Dermis microvascular lymphatic vessel endothelial cell (primary cell): ENCODE results near the gene CFAP97D1. TPM values are rescaled to one million over a fixed set of nuclear protein-coding genes. Genes with fewer than 3 reads are reported as not detected.
"Not testable (repeated sequence)": the region's sequence is repeated elsewhere in the genome, so short reads cannot be mapped to it uniquely, and the experiment has no call there.

Source experiments
- DNase-seq, 2 donors: peaks; one replicate each; pipeline versions ENCODE4 v3.0.0 to v3.0.0-alpha.2; 2010; ENCODE audit warnings: low read depth in 2 of 2
- total RNA-seq: library from RNA; depleted of rRNA; stranded (reverse); fragments of >200 nt; gene quantifications from 2 replicates; pipeline ENCODE4 v1.2.1, GENCODE V29; 2014

CFAP97D1 gene
- total RNA-seq, 1 donor from 2014 or later = not detected

DNA sequence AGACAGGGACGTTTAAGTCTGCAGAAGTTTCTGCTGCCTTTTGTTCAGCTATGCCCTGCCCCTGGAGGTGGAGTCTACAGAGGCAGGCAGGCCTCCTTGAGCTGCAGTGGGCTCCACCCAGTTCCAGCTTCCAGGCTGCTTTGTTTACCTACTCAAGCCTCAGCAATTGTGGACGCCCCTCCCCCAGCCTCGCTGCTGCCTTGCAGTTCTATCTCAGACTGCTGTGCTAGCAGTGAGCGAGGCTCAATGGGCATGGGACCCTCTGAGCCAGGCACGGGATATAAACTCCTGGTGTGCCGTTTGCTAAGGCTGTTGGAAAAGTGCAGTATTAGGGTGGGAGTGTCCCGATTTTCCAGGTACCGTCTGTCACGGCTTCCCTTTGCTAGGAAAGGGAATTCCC is 17.8 kb downstream of the CFAP97D1 start:
- DNase-seq = not testable (repeated sequence)

DNA sequence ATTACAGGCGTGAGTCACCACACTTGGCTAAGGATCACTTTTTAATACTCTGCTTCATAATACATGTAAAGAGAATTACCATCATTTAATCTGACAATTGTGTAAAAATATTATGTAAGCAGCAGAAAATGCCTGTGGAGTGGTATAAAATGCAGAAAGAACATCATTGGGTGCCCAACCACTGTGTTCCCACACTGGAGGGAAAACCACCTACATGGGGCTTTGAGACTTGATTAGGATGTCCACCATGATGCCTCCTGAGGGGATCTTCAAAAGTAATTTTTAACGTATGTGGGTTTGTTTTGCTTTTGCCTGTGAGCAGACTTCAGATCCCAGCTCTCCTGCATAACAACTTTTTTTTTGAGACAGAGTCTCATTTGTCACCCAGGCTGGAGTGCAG is 18.8 kb downstream of the CFAP97D1 start:
- no peak for DNase-seq

DNA sequence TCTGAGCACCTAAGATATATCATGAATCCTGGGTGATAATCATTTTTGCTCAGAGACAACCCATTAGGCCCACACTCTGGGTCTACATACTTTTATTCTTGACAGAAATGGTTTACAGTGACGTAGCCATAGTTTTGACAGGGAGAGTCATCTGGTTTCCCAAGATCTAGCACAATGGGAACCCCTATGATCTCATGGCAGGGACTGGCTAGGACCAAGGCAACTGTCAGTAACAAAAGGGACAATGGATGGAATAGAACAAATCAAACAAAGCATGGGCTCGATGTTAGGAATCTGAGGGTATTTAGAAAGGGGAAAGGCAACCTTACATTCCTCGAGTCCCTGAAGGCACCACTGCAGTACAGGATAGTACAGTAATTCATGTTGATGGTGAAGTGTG is 20.5 kb downstream of the CFAP97D1 start:
- DNase-seq = no peak

DNA sequence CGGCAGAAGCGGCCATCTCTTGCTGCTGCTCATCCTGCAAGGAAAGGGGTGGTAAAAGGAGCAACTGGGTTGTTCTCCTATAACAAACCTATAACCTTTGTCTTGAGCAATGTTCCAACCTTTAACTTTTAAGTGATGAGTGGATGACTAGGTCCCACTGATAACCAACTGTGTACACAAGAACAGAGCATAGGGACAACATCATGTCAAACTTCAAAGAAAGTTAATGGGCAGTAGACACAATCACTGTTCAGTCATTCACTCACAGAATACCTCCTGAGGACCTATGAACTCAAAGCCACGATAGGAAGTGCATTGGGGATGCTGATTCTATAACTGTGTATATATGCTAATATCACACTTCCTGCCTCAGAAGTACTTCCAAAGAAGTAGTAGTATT is 21.6 kb downstream of the CFAP97D1 start:
- no peak for DNase-seq

DNA sequence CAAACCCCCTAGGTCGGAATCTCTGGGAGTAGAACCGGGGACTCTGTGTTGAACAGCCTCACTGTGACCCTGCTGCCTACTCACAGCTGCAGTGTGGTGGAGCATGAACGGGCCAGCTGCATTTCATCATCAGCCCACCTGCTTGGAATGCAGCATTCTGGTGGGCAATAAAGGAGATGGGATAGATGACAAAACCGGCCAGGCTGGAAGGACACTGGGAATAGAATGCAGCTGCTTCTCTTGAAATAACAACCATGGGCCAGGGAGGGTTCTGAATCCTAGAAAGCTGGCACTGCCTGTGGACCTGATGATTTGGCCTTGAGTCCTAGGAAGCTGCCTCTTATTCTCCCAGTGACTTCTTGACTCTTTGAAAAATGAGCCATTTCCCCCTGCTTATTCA is 23.5 kb downstream of the CFAP97D1 start:
- peak in 1 of 2 donors; percentile 5 for DNase-seq

DNA sequence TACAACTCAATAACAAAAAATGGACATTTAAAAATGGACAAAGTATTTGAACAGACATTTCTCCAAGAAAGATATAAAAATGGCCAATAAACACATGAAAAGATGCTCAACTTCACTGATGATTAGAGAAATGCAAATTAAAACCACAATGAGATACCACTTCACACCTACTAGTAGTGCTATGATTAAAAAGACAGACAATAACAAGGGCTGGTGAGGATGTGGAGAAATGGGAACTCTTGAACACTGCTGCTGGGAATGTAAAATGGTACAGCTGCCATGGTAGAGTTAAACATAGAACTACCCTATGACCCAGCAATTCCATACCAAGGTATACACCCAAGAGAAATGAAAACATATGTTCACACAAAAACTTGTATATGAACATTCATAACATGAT is 24.9 kb downstream of the CFAP97D1 start:
- DNase-seq = no peak

DNA sequence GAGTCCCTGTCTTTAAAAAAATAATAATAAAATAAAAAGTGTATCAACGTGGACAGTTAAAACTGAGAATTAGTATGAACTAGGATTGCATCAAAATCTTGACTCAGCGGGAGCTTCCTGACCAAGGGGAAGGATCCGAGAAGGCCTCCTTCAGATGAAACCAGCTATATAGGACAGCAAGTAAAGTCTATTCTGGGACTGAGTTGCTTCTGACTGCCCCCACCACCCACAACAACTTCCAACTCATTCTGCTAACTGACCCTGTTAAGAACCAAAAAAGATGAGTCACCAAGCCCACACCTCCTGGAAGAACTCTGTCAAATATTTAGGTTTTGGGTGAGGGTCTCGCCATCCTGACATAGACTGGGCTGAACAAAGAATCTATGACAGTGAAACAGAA is 27.8 kb downstream of the CFAP97D1 start:
- DNase-seq = no peak

DNA sequence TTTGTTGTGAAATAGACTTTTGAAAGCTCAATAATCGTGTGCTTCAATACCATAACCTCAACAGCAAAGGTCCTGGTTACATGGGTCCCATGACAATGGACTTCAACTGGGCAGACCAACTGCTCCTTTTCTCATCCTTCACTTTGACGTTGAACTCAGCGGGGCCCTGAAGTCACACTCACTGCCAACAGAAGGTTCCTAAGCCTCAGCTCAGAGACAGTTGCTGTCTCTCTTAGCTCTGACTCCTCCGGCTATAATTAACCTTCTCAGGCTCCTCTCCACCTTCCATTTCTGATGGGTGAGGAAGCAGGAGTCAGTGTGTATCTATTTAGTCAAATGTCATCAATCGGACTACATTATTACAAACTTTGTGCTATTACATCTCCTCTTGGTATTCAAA is 28.9 kb downstream of the CFAP97D1 start:
- no peak for DNase-seq

DNA sequence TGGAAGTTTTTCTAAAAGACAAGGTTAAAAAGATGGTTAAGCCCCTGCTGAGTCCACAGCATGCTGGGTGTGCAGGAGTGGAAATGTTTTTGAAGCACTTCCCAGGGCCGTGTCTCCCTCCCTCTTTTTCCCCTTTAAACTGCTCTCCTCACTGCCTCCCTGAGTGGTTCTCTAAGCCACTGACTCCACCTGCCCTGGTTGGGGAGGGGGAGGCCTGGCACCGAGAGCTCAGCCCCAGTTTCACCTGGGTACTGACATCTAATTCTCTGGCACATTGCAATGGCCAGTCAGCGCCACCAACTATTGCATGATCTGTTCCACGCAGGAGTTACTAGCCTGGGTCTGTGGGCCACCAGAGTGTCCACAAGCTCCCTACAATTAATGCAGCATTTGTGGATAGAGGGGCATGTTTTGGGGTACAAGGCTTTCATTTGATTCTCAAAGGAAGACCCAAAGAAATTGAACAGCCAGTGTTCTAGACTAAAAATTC is 30.0 kb downstream of the CFAP97D1 start:
- DNase-seq = no peak

DNA sequence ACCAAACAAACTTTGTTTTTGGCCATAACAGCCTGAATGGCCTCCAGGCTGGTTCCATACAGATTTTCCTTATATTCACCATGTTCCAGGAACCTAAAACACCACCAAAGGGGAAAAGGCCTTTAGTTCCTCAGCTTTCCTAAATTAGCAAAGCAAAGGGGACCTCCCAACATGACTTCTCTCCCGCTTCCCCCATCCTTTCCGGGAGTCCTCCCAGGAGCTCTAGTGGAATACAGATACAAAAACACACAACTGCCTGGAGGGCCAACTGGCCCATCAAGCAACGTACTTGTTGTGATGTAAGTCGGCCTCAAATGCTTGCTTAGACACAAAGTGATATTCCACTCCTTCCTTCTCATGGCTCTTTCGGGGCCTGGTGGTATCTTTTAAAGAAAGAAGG is 30.6 kb downstream of the CFAP97D1 start:
- no peak for DNase-seq

DNA sequence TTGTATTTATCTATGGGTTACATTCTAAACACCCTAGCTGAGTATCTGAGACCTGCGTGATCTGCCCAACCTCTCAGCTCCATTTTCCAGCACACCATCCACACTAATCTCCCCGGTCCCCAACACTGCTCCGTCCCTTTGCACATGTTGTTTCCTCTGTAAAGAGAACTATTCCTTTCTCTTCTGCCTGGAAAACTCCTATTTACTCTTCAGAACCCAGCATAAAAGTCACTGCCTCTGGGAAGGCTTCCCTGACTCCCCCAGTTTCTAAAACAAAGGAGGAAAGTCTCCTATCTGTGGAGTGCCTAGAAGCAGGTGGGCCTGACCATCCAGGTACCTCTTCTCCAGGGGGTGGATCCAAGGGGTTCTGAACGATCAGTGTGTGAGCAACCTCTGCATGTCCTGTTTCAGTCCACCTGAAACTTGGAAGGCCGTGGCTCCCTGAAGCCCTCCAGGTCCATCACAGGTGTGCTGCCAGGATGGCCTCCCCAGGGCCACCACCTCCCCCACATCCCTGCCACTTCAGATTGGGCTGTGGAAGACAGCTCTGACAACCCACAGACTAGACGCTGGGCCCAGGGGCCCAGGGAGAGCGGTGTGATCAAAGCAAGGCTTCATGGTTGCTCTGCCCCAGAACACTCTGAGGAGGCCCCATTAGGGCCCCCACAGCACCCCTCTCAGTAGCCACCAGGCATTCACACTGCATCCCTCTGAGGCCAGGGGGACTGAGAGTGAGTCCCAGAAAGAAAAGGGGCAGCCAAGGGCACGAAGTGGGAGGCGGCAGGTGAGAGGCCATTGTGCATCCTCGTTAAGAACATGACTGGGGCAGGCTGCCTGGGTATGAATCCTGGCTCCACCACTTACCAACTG is 32.4 kb downstream of the CFAP97D1 start:
- no peak for DNase-seq

DNA sequence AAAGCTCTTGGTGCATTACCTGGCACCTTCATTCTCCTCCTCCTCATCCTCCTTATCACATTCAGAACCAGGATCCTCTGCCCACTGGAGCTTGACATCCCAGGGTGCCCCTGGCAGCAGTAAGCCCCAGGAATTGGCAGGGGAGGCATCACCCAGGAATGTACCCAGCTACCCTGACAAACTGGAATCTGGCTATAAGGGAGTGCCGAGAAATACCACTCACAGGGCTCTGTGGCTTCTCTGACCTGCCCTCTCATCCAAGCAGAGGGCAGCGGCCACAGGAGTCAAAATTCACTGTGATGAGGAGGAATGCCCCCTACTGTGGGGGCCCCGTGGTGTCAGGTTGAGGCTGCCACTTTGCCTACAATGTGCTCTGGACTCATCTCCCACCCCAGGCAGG is 33.2 kb downstream of the CFAP97D1 start:
- DNase-seq = no peak

DNA sequence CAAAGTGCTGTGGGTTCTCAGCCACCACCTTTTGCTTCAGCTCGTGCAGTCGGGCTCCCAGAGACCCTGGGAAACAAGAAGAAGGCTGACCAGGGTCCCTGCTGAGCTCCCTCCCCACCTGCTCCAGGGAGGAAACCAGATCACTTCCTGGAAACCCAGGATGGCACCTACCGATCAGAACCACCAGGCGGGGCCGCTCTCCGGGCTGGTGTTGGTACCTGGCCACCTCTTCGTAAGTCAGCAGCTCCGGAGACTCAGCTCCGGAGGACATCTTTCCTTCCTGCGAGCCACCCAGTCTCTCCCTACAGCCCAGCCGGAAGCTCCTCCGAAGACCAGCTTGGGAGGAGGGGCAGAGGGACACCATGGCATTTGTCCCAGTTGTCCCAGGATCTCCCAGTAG is 33.8 kb downstream of the CFAP97D1 start:
- DNase-seq = peak in 1 of 2 donors; percentile 12

DNA sequence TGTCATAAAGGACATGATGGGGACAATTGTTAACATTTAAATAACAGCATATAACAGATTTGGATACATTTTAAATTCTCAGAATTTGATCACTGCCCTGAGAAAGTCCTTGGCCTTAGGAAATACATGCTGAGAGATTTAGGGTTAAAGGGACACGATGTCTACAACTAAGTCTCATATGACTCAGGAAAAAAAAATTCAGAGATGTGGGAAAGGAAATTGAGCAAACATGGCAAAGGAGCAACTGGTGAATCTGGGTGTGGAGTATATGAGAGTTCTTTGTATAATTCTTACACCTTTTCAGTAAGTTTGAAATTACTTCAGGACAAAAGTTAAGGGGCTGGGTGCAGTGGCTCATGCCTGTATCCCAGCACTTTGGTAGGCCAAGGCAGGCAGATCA is 34.5 kb downstream of the CFAP97D1 start:
- peak in 1 of 2 donors; percentile 64 for DNase-seq

DNA sequence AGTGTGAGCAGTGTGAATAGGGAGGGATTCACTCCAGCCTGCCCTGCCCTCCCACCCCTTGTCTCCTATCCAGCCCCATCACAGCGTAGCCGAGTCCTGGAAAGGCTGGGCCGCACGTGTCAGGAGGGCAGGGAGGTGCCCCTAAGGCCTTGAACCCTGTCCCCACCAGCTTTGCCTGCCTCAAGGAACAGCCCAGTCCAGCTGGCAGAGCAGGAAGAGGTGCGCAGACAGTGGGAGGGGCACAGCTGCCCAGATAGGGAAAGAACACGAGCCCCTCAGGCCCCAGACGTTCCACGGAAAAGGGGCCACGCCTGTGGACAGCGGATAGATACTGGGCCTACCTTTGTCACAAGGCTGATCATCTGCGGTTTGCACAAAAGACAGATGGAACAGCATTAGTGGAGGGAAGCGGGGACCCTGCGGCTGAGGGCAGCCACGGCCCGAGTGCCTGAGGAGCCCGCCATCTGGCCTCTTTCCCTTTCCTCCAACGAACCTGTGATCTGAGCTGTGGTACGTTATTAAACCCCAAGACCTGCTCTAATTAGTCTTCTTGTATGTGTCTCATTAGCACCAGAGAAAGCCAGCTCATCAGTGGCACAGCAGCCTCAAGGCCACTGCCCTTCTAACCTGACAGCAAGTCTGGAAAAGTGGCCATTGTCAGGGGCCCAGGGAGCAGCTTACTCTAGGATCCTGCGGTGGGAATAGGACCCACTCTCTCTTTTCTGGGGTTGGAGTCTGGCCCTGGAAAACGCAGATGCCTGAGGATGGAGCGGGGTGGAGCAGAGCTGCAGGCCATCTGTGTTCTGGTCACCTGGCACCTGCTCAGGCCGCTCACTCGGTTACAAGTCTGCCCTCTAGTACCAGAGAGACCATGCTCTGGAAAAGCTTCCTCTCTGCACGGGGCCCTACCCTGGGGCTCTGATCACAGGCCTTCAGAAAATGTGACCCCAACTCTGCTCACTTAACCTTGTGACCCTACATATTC is 36.4 kb downstream of the CFAP97D1 start:
- no peak for DNase-seq

DNA sequence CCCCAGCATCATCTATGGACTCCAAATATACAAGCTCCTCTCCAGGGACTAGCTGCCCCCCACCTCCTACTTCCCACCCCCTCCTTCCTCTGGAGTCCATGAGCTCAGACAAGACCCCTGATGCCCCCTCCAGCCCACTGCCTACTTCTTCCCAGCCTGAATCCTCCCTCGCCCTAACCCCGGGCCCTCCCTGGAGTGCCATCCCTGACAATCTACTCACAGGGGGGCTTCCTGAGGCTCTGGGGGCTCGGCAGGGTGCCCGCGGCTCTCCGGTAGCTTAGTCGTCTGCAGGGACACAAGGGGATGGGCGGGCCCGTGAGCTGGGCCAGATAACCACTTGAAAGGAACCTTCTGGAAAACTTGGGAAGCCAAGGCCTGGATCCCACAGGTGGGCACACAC is 37.6 kb downstream of the CFAP97D1 start:
- DNase-seq = no peak

DNA sequence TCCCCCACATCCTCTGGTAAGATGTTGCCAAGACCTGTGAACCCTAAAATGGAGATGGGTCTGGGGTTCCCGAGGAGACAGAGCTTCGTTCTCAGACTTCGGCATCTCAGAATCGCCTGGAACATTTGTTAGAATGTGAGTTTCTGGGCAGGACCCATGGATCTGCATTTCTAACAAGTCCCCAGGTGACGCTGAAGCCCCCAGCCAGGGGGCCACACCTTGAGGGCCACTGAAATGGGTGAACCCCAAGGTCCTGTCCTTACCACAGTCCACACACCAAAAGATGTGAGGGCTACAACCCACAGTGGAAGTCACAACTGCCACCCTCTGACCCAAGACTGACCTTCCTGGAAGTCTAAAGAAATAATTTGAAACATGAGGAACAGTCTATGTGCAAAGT is 38.7 kb downstream of the CFAP97D1 start:
- DNase-seq = no peak

DNA sequence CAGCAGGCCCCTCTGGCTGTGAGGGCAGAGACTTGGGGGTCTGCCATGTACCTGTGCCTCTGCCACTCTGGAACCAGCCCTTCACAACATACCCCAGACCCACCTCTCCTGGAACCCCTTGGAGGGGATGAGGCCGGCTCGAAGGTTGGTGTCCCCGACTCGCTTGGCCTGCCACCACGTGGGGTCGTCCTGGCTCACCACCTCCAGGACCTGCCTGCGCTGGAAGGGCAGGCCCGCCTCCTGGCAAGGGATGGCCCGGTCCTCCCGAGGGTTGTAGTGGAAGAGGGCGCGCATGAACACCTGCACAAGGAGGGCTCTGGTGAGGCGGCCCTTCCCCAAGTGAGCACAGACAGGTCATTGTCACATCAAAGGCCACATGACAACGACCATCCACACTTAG is 40.5 kb downstream of the CFAP97D1 start:
- no peak for DNase-seq

DNA sequence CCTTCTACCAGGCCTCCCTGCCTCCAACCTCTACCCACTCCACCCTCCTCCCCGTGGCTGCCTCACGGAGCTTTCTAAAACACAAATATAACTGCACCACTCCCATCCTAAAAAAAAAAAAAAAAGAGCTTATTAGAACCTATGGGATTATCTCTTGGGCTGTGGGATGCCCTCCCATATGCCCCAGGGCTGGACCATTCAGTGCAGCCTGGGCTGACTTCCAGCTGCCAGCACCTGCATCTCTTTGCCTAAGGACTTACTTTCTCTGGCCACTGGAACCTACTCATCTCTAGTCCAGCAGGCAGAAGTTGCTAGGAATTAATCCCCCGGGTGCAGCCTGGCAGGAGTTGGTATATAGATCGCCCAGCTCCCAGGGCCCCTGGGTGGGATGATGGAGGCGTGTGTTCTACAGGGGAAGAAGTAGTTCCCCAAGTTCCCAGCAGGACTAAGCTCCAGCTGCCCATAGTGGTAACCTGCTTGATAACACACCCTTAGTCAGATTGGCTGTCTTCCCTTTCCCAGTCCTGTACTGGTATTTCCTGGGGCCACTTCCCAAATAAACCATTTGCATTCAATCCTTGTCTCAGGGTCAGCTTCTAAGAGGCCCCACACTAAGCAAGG is 42.4 kb downstream of the CFAP97D1 start:
- DNase-seq = no peak

DNA sequence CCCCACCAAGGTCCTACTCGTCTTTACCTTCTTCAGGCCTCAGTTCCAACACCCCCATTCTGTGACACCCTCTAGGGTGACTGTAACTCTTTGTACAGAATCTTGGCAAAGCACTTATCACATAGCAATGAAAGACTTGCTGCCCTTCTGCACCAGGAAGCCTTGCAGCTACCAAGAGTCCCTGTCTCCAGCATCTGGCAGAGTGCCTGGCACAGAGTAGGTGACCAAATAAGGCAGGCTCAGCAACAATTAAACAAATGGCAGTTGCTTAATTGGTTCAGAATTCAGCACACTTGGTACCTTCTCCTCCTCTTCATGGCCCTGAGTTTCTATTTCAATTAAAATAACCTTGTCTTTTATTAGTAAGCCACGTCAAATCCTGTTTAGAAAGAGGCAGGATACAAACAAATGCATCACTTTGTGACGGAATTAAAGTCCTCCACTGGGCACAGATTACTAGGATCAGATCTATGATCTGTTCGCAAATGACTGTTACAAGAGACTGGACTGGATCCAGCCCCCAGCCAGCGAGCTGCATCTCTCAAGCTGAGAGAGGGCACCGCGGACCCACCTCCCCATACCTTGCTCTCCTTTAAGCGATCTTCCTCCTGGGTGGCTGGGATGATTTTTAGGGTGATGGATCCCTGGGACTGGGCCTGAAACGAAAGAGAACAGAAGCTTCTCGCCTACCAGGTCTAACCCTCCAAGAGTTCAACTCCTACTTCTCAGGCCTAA is 43.3 kb downstream of the CFAP97D1 start:
- DNase-seq = no peak

DNA sequence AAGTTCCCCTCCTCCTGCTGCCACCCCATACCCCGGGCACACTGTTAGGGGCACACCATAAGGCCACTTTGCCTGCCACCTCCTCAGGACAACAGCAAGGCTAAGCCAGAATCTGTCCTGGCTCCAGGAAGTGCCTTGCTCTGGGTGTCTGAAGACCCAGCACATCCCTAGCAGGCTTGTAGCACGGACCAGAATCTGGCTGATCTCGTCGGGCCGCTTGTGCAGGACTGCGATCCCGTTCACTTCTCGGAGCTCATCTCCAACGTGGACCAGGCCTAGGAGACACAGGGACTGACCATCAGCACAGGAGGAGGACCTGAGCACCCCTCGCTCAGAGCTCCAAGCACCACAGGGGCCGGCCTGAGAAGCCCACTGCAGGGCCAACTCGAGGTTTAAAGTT is 45.3 kb downstream of the CFAP97D1 start:
- no peak for DNase-seq
